HG03442 (cell line): ENCODE results near the gene ARIH2.

ENCODE experiments used
- ATAC-seq: cut with Tn5 transposase; IDR thresholded peaks from one replicate; pipeline ENCODE4 v1.9.1; 2021; ENCODE audit warnings: mild to moderate bottlenecking, moderate library complexity; ENCODE audit not compliant: unreplicated experiment

The ARIH2 gene

GRCh38 chr3:49035281-49035680, 116.6 kb downstream of the ARIH2 start:
- no peak for ATAC-seq
